K562 (cell line): Measurements from ENCODE around the gene FPGS. TPM values are rescaled to one million over a fixed set of nuclear protein-coding genes. Genes with fewer than 3 reads are reported as not detected.
"Not testable (repeated sequence)": the region's sequence is repeated elsewhere in the genome, so short reads cannot be mapped to it uniquely, and the experiment has no call there.

Experiments used
- ATAC-seq: fragments of 200-7000 bp; cut with Tn5 transposase; 3 replicates; pipeline ENCODE4 v1.9.1; 2020; ENCODE audit warnings: moderate library complexity
- BruUV-seq: library from RNA; stranded (reverse); fragments of 400-500 nt; replicated peaks from 2 replicates; lab custom pipeline; 2021; lab: Mats Ljungman, UMichigan
- CTCF ChIA-PET: fragments of 300-600 bp; formaldehyde crosslinking; extraction: SDS; loops from one replicate; lab custom pipeline; 2021; ENCODE audit warnings: low intra/inter-chr PET ratio; lab: Yijun Ruan, JAX
- POLR2A ChIA-PET: fragments of 300-600, 350-650 bp; sonication (Branson Sonifier 250); formaldehyde crosslinking; extraction: SDS; loops from one replicate; lab custom pipeline; 2021; ENCODE audit warnings: antibody characterized with exemption, inconsistent platforms; lab: Yijun Ruan, JAX
- DNase-seq, 4 experiments: peaks; one replicate each; pipeline versions ENCODE4 v3.0.0 to v3.0.0-alpha.2; 2011 to 2018; ENCODE audit warnings: low spot score in 3 of 4, mixed read lengths in 3 of 4; ENCODE audit errors: extremely low read depth in 1 of 4
- FAIRE-seq: peaks from 2 replicates; lab custom pipeline; 2011; peaks lifted over from hg19 to GRCh38; lab: Jason Lieb, UNC
- H2AFZ ChIP-seq: 2 replicates; pipeline ENCODE4 v1.6.0; 2011; ENCODE audit warnings: low read depth, low read length, control low read depth, inconsistent platforms
- H3K27ac ChIP-seq: fragments of 200-600 bp; 3 replicates; pipeline ENCODE4 v1.8.0; 2011; ENCODE audit warnings: low read depth, mild to moderate bottlenecking, control low read depth, inconsistent platforms, low read length, moderate library complexity, mixed read lengths; ENCODE audit errors: extremely low read depth
- H3K27me3 ChIP-seq, 2 experiments: fragments of 300-600 bp in 1 of 2; 2 replicates in 1 of 2; 3 replicates in 1 of 2; pipeline versions ENCODE4 v1.6.0 to v1.8.0; 2011; ENCODE audit warnings: inconsistent platforms in 2 of 2, low read length in 2 of 2, mild to moderate bottlenecking in 1 of 2, mixed read lengths in 1 of 2, moderate library complexity in 1 of 2; ENCODE audit not compliant: control insufficient read depth in 2 of 2, insufficient read depth in 2 of 2
- H3K36me3 ChIP-seq: fragments of 300-600 bp; 3 replicates; pipeline ENCODE4 v1.8.0; 2011; ENCODE audit warnings: mild to moderate bottlenecking, low read length, inconsistent platforms; ENCODE audit not compliant: control insufficient read depth, insufficient read depth
- H3K4me1 ChIP-seq, 2 experiments: fragments of 200-600 bp in 1 of 2; replicated peaks in 1 of 2; 2 replicates in 1 of 2; 3 replicates in 1 of 2; pipeline versions ENCODE4 v1.5.1 to v1.8.0; 2011; ENCODE audit warnings: inconsistent platforms in 2 of 2, low read length in 2 of 2, mild to moderate bottlenecking in 1 of 2, mixed read lengths in 1 of 2, moderate library complexity in 1 of 2; ENCODE audit not compliant: control insufficient read depth in 2 of 2, insufficient read depth in 2 of 2
- H3K4me2 ChIP-seq: 2 replicates; pipeline ENCODE4 v1.6.1; 2011; ENCODE audit warnings: low read length, control low read depth, inconsistent platforms, mixed read lengths; ENCODE audit not compliant: insufficient read depth
- H3K4me3 ChIP-seq: fragments of 200-600 bp; sonication (generic), shearing (Covaris generic); 2 replicates; pipeline ENCODE4 v1.5.1; 2016; ENCODE audit warnings: control low read depth, inconsistent platforms
- H3K79me2 ChIP-seq: fragments of 200-600 bp; 3 replicates; pipeline ENCODE4 v1.8.0; 2011; ENCODE audit warnings: low read length, inconsistent platforms; ENCODE audit not compliant: control insufficient read depth, insufficient read depth
- H3K9ac ChIP-seq, 2 experiments: 2 replicates each; pipeline versions ENCODE4 v1.6.0 to v1.6.1; 2011; ENCODE audit warnings: low read depth in 2 of 2, low read length in 2 of 2, control low read depth in 1 of 2, inconsistent platforms in 1 of 2, mild to moderate bottlenecking in 1 of 2, mixed read lengths in 1 of 2; ENCODE audit not compliant: insufficient read depth in 1 of 2
- H3K9me1 ChIP-seq: one replicate; pipeline ENCODE4 v1.6.0; 2011; ENCODE audit warnings: inconsistent platforms, mild to moderate bottlenecking, low read length, moderate library complexity; ENCODE audit not compliant: control insufficient read depth, insufficient read depth
- H3K9me3 ChIP-seq: replicated peaks from 2 replicates; pipeline ENCODE4 v1.5.1; 2011; ENCODE audit warnings: low read depth, low read length, inconsistent platforms; ENCODE audit not compliant: control insufficient read depth, insufficient read depth
- H4K20me1 ChIP-seq: replicated peaks from 2 replicates; pipeline ENCODE4 v1.6.1; 2011; ENCODE audit warnings: low read length, inconsistent platforms, mixed read lengths; ENCODE audit not compliant: control insufficient read depth, insufficient read depth
- PTRF ChIP-seq: fragments of 450-650 bp; IDR thresholded peaks from 2 replicates; pipeline ENCODE4 v1.6.1; 2016; ENCODE audit warnings: mild to moderate bottlenecking, missing genetic modification characterization, missing compliant biosample characterization
- RBM25 ChIP-seq: fragments of 200-400 bp; formaldehyde crosslinking; IDR thresholded peaks from 2 replicates; pipeline ENCODE4 v1.6.1; 2018; ENCODE audit warnings: low read length, low read depth, moderate library complexity; ENCODE audit not compliant: severe bottlenecking
- ZFP36 ChIP-seq: fragments of 150-350 bp; IDR thresholded peaks from 2 replicates; pipeline ENCODE4 v1.6.1; 2018; ENCODE audit warnings: low read length, low read depth; ENCODE audit not compliant: partially characterized antibody
- WGBS: fragments of 100-300 bp; shearing (Covaris generic); methylation state at CpG from one replicate; pipeline ENCODE4 v1.1.6; 2016; ENCODE audit warnings: low coverage, mixed read lengths; ENCODE audit not compliant: insufficient coverage; ENCODE audit errors: missing lambda C conversion rate; 5-methylcytosine and 5-hydroxymethylcytosine counted together
- in situ Hi-C: fragments of 300-500 bp; cut with MboI; formaldehyde crosslinking; loops from 4 replicates; pipeline ENCODE4 v1.15.0; 2018; ENCODE audit warnings: inconsistent platforms, mixed read lengths
- intact Hi-C: fragments of 100-400 bp; cut with micrococcal nuclease; formaldehyde crosslinking; loops from 2 replicates; pipeline ENCODE4 v1.14.2; 2022
- polyA plus RNA-seq, 8 experiments: library from polyadenylated mRNA; depleted of rRNA in 4 of 8; stranded (reverse) in 5 of 8; unstranded in 3 of 8; fragments of >200 nt; fragmentation: Nextera tagmentation in 2 of 8; fragmentation: Illumina TruSeq in 1 of 8; extraction: Ambion mirVana in 2 of 8; extraction: Trizol in 1 of 8; gene quantifications; 2 replicates each; pipeline versions ENCODE4 v1.2.1 to v1.2.3, GENCODE V29; 2011 to 2014; ENCODE audit warnings: inconsistent platforms in 1 of 8, missing spikeins in 1 of 8
- total RNA-seq, 7 experiments: library from RNA; depleted of rRNA in 6 of 7; stranded (reverse); fragments of >200 nt in 6 of 7; fragmentation: Illumina TruSeq in 2 of 7; extraction: Trizol in 2 of 7; gene quantifications; 2 replicates each; pipeline versions ENCODE4 v1.2.1 to v1.2.3, GENCODE V29; 2011 to 2021; ENCODE audit warnings: low replicate concordance in 1 of 7

The FPGS gene
- total and polyA plus RNA-seq, 9 of the 15 experiments (the other 6 are each of a cell fraction or from before 2014, with no cell fraction given) = 0.84 to 86.4 (median 59.2) TPM

- H3K4me1 ChIP-seq = peaks cover 8 to 21% of the 10 kb centered on the region in 2 experiments; a peak in 4 of 5 replicates
- FAIRE-seq = no peak
- no peak for DNase-seq
- ATAC-seq = no peak
- 46% methylated on average over 3 of the region's 3 CpGs for WGBS
- in situ Hi-C loops (loop anchor here (25.0 kb wide), 1 partner anchor 606 kb away; the partner anchor contains the start of gene URM1), intact Hi-C loops (no loop called here)
- TF ChIP-seq RBM25 (peak; percentile 68), ZFP36 (peak; percentile 70), PTRF (tag) (no peak)
- no peaks in the 10 kb centered on the region for H3K79me2 ChIP-seq
- no peak overlapping the region for H3K9ac ChIP-seq
- no peaks in the 10 kb centered on the region for H3K36me3 ChIP-seq
- no peaks in the 10 kb centered on the region for H3K9me1 ChIP-seq
- no peaks in the 10 kb centered on the region for H3K9me3 ChIP-seq
- no peak overlapping the region for H3K4me3 ChIP-seq
- ChIA-PET CTCF (no interaction called here), POLR2A (interaction anchor here (0.7 to 1.7 kb wide), 2 partner anchors 10 to 14 kb away, joined by 3 read pairs; no protein-coding TSS in a partner anchor)
- H3K4me2 ChIP-seq = no peak overlapping the region
- H3K27ac ChIP-seq = no peak overlapping the region
- H2AFZ ChIP-seq = no peak overlapping the region
- H3K27me3 ChIP-seq = peaks cover 2 to 29% of the 10 kb centered on the region in 2 experiments; a peak in 3 of 5 replicates
- no TSS peak for BruUV-seq
- peaks cover 19% of the 10 kb centered on the region for H4K20me1 ChIP-seq
Observed at GRCh38 chr9:127756233-127756632, 46.4 kb upstream of the FPGS start.

GRCh38 chr9:127756776-127757175 is 45.9 kb upstream of the FPGS start:
- H3K4me3 ChIP-seq, BruUV-seq, H2AFZ ChIP-seq, H3K9ac ChIP-seq, FAIRE-seq, H3K27ac ChIP-seq, ATAC-seq, DNase-seq, H3K4me2 ChIP-seq, CTCF ChIA-PET, H3K9me3 ChIP-seq, H3K9me1 ChIP-seq, H3K79me2 ChIP-seq, intact Hi-C loops, H3K36me3 ChIP-seq: not testable (repeated sequence)
- WGBS = 28% methylated on average over 11 of the region's 11 CpGs
- H4K20me1 ChIP-seq = peaks cover 14% of the 10 kb centered on the region
- peaks cover 2 to 28% of the 10 kb centered on the region in 2 experiments; a peak in 3 of 5 replicates for H3K27me3 ChIP-seq
- in situ Hi-C loops = loop anchor here (25.0 kb wide), 1 partner anchor 606 kb away; the partner anchor contains the start of gene URM1
- POLR2A ChIA-PET = interaction anchor here (0.6 to 1.7 kb wide), 3 partner anchors 11 to 420 kb away, joined by 3 read pairs; no protein-coding TSS in a partner anchor
- peaks cover 9 to 26% of the 10 kb centered on the region in 2 experiments for H3K4me1 ChIP-seq
